Pons (tissue), 1 donor: ENCODE results near the gene POLA1.
"Not testable (repeated sequence)": the region's sequence is repeated elsewhere in the genome, so short reads cannot be mapped to it uniquely, and the experiment has no call there.

Experiments used
- DNase-seq: peaks from one replicate; pipeline ENCODE4 v3.0.0-alpha.2; 2016; ENCODE audit warnings: low spot score

Gene POLA1

GRCh38 chrX:24790166-24790565, 96.4 kb downstream of the POLA1 start:
- no peak for DNase-seq

GRCh38 chrX:24796204-24796603, 102.5 kb downstream of the POLA1 start:
- DNase-seq: no peak

DNA sequence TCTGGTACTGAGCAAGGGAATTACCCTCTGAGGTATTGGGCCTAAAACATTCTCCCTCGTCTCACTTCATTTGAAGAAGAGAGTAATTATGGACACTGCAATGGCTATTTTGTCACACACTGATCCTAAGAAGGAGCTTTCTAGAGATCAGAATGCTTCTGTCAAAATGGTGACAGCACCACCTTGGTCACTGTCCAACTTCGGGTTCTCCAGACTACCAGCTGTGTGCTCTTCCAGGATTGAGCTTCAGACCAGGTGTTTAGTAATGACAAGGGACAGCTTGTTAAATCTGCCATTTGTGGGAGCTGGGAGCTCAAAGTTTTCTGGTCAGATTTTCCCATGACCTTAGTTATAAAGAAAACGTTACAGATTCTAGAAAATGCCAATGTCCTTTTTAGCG, 105.4 kb downstream of the POLA1 start:
- no peak for DNase-seq

- no peak for DNase-seq
These were observed 105.8 kb downstream of the POLA1 start for GRCh38 chrX:24799565-24799964.

- no peak for DNase-seq
These were observed 111.5 kb downstream of the POLA1 start for GRCh38 chrX:24805201-24805600.

DNA sequence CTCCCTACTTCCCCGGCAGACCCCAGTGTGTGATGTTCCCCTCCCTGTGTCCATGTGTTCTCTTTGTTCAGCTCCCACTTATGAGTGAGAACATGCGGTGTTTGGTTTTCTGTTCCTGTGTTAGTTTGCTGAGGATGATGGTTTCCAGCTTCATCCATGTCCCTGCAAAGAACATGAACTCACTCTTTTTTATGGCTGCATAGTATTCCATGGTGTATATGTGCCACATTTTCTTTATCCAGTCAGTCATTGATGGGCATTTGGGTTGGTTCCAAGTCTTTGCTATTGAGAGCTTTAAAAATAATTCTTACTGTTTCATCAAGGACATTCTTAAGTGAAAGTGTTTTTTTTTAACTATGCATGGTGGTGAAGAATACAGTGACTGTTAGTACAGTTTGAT, 126.1 kb downstream of the POLA1 start:
- not testable (repeated sequence) for DNase-seq

- no peak for DNase-seq
These were observed 134.4 kb downstream of the POLA1 start for GRCh38 chrX:24828147-24828546.

- no peak for DNase-seq
These were observed 134.9 kb downstream of the POLA1 start for GRCh38 chrX:24828600-24828999.

DNA sequence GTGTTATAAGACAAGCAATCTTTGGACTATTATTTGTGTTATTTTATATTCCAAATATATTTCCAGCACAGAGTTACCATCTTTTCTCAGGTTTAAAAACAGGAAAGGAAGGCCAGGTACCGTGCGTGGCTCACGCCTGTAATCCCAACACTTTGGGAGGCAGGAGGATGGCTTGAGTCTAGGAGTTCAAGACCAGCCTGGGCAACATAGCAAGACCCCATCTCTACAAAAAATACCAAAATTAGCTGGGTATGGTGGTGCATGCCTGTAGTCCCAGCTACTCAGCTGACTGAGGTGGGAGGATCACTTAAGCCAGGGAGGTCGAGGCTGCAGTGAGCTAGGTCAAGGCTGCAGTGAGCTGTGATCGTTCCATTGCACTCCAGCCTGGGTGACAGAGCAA, 140.0 kb downstream of the POLA1 start:
- no peak for DNase-seq

GRCh38 chrX:24837966-24838365, 144.2 kb downstream of the POLA1 start:
- DNase-seq: no peak

- DNase-seq: peak; percentile 38
These were observed 144.9 kb downstream of the POLA1 start for GRCh38 chrX:24838629-24839028.

- DNase-seq: no peak
These were observed 145.6 kb downstream of the POLA1 start for GRCh38 chrX:24839331-24839730.

DNA sequence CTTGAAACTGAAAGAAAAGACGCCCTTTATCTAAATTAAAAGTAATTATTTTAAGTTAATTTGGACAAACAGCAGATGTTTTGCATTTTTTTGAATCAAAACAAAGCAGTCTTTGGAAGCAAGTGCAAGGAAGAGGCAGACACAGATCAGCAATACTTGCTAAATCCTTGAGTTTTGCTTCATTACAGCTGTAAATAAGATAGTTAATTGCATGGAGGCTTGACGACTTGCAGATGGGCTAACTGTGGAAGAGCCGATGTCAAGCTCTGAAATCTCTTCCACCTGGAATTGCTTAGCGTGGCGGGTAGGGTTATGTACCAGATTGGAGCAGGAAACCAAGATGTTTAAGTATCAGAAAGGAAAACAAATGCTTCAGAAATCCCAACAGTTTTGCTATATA, 148.8 kb downstream of the POLA1 start:
- no peak for DNase-seq

GRCh38 chrX:24846550-24847150, 152.9 kb downstream of the POLA1 start:
- DNase-seq: no peak

GRCh38 chrX:24851289-24851688, 157.6 kb downstream of the POLA1 start:
- DNase-seq: no peak

GRCh38 chrX:24851780-24852179, 158.1 kb downstream of the POLA1 start:
- DNase-seq: no peak

DNA sequence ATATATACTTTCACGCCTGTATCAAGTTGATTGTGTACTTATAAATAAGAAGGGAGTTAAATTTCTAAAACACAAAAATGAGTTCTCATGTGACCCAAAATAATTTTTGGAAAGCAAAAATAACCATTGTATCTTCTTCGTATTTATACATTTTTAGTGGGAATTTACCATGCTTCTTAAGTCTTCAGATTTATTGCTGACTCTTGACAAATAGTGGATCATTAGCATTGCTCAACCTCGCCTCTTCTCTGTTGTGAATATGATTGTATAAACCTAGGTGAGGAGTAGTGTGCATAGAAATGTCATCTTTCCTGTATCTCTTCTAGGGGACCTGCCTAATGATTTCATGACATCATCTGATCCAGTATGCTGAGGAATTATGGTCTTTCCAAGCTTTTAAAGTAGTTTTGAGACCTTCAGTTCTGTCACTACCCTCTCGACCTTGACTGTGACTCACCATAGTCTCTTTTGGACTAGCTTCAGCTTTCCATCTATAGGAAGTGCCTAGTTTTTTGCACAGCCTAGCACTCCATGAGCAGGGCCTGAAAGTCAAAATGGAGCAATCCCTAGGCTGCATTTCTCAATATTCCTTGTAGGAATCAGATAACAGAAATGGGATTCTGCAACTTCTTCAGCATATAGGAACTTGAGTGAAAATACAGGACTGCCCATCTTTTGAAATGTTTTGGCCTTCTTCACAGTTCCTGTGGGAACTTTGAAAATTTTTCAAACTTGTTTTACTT, 164.5 kb downstream of the POLA1 start:
- no peak for DNase-seq

GRCh38 chrX:24859211-24859841, 165.6 kb downstream of the POLA1 start:
- no peak for DNase-seq

DNA sequence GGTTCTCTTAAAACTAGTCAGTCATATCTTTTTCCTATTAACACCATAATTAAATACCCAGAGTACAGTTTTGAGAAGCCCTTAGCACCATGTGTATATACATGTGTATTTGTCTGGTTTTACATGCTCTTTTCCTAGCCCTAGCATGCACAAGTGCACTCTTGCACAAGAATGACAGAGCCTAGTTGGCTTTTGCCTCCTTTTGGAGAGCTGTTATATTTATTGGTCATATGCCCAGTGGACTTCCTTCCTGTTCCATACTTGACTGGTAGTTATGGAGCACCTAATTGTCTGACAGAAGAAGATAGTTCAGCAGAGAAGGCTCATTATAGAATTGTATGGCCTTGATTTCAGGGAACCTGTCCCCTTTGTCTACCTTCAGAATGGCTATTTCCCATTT, 166.4 kb downstream of the POLA1 start:
- no peak for DNase-seq

GRCh38 chrX:24862343-24862742, 168.6 kb downstream of the POLA1 start:
- DNase-seq: no peak

DNA sequence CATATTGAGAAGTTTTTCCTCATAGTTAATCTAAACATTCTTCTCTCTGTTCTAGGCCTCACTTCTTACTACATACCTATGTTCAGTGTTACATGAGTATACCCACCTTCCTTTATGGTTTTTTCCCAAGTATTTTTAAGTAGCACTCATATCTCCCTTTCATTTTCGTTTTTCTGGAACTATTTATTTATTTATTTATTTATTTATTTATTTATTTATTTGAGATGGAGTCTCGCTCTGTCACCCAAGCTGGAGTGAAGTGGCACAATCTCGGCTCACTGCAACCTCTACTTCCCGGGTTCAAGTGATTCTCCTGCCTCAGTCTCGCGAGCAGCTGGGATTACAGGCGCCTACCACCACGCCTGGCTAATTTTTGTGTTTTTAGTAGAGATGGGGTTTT, 170.1 kb downstream of the POLA1 start:
- DNase-seq: not testable (repeated sequence)

DNA sequence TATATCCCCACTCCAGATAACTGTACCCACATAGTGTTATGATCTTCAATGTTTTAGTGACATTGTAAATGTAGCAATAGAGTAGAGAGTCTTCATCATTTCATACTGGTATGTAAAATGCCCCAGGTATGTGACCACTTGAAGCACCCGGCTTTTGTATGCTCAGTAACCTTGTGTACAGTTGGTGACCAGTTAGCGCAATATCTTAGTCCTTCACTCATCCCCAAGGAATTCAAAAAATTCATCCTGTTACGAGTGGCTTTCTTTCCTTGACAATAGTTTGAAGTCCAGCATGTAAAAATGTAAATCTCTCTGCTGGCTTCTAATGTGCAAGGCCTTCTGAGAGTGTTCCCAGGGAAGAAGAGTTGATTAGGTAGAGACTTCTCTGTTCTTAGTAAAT, 176.4 kb downstream of the POLA1 start:
- no peak for DNase-seq

GRCh38 chrX:24874604-24875247, 181.0 kb downstream of the POLA1 start:
- DNase-seq: no peak
